HG02870 (cell line): ENCODE data around the gene FCHO1.
A peak's percentile ranks its signal among the peaks of the same experiment; 100 is the strongest.
"Not testable (repeated sequence)": the region's sequence is repeated elsewhere in the genome, so short reads cannot be mapped to it uniquely, and the experiment has no call there.

Experiments used
- ATAC-seq: cut with Tn5 transposase; IDR thresholded peaks from one replicate; pipeline ENCODE4 v1.9.1; 2021; ENCODE audit warnings: mild to moderate bottlenecking, moderate library complexity; ENCODE audit not compliant: unreplicated experiment

Gene FCHO1

GRCh38 chr19:17761148-17761547 is 9.9 kb downstream of the FCHO1 start:
- ATAC-seq: no peak

- no peak for ATAC-seq
Measured at GRCh38 chr19:17762505-17763229, 11.4 kb downstream of the FCHO1 start.

GRCh38 chr19:17764348-17764747 is 13.1 kb downstream of the FCHO1 start:
- ATAC-seq: no peak

DNA sequence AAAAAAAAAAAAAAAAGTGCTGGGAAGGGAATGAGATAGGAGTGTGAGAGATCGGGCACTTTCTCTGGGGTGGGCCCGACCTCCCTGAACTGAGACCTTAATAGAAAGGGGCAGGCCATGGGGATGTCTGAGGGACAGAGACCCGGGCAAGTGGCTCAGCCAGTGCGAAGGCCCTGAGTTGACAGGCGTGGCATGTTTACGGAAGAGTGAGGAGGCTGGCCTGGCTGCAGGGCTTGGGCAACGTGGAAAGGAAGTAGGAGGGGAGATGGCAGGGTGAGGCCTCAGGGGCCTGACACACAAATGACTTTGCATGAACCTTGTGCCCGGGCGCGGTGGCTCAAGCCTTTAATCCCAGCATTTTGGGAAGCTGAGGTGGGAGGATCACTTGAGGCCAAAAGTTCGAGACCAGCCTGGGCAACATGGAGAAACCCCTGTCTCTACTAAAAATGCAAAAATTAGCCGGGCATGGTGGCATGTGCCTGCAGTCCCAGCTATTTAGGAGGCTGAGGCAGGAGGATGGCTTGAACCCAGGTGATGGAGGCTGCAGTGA is 13.9 kb downstream of the FCHO1 start:
- ATAC-seq: no peak

DNA sequence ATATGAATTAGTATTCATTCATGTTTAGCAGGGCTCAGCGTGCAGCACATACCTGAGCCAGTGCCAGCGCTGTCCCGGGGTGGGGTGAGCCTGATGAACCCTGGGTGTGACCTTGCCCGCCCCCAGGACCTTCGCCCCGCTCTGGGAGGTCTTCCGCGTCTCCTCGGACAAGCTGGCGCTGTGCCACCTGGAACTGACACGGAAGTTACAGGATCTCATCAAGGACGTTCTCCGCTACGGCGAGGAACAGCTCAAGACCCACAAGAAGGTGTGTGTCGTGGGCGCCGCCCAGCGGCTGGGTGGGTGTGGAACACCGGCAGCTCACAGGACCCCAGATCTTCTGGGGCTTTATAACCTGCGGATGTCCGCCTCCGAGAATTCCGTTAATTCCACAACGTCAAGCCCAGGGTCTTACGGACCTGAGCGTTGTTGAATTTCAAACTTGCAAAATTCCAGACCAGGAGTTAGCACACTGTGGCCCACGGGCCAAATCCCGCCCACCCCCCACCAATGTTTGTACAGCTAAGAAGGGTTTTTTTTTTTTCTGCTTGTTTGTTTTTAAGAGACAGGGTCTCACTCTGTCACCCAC is 15.4 kb downstream of the FCHO1 start:
- ATAC-seq: no peak

DNA sequence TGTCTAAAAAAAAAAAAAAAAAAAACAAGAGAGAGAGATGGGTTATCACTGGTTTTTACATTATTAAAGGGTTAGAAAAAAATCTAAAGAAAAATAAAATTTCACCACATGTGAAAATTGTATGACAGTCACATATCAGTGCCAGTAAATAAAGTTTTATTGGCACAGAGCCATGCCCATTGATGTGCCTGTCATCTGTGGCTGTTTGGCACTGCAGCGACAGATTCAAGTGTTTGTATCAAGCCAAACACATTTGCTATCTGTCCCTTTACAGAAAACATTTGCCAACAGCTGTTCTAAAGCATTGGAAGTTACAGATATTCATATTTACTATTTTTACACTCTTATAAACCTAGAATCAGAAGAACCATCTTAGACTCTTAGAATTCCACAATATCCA is 16.3 kb downstream of the FCHO1 start:
- ATAC-seq: no peak

- ATAC-seq: no peak
Measured at GRCh38 chr19:17770613-17771012, 19.3 kb downstream of the FCHO1 start.

DNA sequence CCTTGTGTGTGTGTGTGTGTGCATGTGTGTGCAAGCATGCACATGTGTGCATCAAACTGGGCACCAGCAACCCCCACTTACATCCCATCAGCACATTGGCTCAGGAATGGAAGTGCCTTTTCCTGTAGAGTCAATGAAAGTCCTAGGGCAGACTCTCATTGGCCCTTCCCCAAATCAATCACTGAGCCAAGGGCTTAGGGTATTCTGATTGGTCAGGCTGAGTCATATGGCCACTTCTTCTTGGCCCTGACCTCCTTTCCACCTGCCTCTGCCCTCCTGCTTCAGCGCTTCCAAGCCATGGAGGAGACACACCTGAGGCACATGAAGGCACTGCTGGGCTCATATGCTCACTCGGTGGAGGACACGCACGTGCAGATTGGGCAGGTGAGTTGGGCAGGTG is 20.9 kb downstream of the FCHO1 start:
- no peak for ATAC-seq

GRCh38 chr19:17775245-17775927 is 24.1 kb downstream of the FCHO1 start:
- no peak for ATAC-seq

DNA sequence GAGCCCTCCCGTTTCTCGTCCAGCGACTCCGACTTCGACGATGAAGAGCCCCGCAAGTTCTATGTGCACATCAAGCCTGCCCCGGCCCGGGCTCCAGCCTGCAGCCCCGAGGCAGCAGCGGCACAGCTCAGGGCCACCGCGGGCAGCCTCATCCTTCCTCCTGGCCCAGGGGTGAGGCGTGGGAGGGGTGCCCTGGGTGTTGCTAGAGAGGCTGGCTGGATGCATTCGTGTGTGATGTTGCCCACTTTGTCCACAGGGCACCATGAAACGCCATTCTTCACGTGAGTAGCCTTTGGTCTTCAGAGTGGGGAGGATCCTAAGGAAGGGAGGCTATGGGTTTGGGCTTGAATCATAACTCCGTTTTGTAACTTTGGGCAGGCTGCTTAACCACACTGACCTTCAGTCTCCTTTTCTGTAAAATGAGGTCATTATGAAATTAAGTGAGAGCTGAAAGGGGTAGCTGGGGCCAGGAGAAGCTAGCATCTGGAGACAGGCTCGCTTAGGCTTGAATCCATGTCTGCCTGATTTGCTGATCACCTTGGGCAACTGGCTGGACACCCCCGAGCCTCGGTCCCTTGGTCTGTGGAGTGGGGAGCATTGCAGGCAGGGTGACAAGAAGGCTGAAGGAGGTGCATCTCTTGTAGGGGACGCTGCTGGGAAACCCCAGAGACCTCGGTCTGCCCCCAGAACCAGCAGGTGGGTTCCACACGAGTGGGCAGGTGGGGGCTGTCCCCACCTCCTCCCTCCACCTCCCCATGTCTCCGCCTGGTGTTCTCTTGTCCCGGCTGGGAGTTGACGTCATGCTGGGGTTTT is 24.9 kb downstream of the FCHO1 start:
- peak; percentile 76 for ATAC-seq

- ATAC-seq: not testable (repeated sequence)
Measured at GRCh38 chr19:17777840-17778239, 26.6 kb downstream of the FCHO1 start.

DNA sequence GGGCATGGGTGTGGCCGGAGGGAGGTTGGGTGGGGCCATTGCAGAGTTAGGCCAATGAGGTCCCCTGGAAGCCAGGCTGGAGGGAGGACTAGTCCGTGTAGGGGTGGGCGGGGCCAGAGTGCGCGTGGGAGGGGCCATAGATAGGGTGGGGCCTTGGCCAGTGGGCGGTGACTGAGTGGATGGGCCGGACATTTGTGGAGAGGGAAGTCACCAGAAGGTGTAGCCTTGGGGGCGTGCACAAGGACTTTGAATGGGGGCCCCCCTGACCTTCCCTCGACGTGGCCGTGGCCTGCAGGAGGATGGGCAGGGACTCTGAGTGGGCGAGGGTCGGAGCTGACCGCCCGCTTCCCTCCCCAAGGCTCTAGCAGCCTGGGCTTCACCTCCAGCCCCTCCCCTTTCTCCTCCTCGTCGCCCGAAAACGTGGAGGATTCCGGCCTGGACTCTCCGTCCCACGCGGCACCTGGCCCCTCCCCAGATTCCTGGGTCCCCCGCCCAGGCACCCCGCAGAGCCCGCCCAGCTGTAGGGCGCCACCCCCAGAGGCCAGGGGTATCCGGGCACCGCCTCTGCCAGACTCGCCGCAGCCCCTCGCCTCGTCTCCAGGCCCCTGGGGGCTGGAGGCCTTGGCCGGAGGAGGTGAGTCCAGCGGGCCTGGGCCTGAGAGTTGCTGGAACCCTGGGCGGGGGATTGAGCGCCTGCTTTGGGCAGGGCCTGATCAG is 27.1 kb downstream of the FCHO1 start:
- ATAC-seq: no peak

- no peak for ATAC-seq
Measured at GRCh38 chr19:17778968-17779929, 28.0 kb downstream of the FCHO1 start.

DNA sequence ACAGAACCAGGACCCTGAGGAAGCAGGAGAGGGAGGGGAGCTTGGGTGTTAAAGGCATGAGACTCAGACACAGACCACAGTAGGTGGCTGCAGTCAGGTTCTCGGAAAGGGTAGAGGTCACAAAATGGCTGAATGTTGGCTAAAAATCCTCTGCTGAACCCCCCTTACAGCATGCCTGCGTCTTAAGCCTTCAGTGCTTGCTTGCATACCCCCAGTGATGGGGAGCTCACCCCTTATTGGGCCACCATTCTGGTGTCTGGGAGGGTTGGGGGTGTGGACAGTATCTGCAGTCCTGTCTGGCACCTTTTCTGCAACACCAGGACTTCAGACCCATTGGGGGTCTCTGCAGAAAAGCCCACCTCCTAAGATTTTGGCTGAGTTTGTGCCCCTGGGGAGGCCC is 29.5 kb downstream of the FCHO1 start:
- ATAC-seq: no peak

- not testable (repeated sequence) for ATAC-seq
Measured at GRCh38 chr19:17783721-17784120, 32.4 kb downstream of the FCHO1 start.

DNA sequence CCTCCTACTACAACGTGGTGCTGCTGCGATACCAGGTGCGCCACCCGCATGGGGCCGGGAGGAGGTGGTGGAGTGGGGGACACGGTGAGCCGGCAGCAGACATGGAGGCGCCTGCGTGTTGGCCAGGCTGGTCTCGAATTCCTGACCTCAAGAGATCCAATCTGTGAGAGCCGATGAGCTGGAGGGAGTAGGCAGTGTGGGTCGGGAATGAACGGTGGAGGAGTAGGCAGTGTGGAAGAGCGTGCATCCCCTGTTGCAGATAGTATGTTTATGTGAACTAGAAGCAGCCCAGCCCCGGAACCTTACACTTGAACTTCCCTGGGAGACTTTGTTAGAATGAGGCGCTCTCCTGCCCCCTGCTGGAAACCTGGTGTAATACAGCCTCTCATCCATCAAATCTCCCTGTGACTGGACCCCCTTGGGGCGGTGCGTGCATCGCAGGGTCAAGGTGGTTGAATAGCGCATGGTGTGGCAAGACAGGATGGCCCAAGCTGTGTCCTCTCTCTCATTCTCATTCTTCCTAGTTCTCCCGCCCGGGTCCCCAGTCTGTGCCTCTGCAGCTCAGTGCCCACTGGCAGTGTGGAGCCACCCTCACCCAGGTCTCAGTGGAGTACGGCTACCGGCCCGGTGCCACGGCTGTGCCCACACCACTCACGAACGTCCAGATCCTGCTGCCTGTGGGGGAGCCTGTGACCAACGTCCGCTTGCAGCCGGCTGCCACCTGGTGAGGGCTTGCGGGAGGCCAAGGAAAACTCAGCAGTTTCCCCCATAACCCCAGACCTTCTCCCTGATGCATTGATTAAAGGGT is 33.1 kb downstream of the FCHO1 start:
- ATAC-seq: no peak

- no peak for ATAC-seq
Measured at GRCh38 chr19:17787274-17787913, 36.1 kb downstream of the FCHO1 start.

DNA sequence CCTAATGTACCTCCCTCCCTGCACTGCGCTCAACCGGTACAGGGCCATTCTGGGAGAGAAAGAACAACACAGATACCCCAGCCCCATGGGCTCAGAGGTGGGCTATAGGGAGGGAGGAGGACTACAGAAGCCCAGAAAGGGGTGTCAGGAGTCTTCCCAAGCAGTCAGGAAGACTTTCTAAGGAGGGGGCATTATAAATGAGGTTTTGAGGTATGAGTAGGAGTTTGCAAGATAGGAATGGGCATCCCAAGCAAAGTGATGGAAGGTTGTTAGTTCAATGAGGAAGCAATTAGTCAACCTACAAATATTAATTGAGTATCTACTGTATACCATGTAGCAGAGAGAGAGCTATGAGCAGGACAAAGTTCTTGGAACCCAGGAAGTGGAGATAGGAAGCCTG is 37.4 kb downstream of the FCHO1 start:
- ATAC-seq: no peak
